Iris pigment epithelial cell (primary cell): Measurements from ENCODE around the gene VENTX.

Experiments
- DNase-seq: peaks from one replicate; pipeline ENCODE4 v3.0.0-alpha.2; 2011; ENCODE audit warnings: low read depth

Gene VENTX

DNA sequence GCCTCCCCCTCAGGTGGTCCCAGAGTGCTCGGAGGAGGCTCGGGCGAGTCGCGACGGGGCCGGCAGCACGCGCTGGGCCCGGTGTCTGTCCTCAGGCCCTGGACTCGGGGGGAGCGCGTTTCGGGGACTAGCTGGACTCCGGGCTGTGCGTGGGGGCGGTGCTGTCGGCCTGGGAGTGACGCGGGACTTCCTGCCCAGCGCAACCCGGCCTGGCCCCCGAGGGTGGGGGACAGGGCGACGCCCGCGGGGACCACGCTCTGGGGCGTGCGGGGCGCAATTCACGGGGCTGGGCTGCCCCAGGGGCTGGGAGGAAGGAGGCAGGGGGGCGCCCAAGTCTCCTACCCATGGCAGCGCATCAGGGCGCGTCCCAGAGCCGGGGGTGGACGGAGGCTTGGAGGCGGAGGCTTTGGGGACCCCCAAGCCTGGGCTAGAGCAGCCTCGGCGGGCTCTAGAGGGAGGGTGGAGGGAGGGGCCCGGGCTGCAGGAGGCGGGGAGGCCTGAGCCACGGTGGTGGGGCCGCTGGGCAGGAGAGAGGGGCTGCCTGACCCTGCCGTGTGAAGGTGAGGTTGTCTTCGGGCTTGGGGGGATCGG is 2.3 kb upstream of the VENTX start:
- DNase-seq: no peak

- no peak for DNase-seq
Measured at GRCh38 chr10:133235932-133236331, 1.7 kb upstream of the VENTX start.

- DNase-seq: no peak
Measured at GRCh38 chr10:133236401-133237240, 1.0 kb upstream of the VENTX start.

GRCh38 chr10:133237241-133237587 is 441 bp upstream of the VENTX start:
- DNase-seq: no peak

DNA sequence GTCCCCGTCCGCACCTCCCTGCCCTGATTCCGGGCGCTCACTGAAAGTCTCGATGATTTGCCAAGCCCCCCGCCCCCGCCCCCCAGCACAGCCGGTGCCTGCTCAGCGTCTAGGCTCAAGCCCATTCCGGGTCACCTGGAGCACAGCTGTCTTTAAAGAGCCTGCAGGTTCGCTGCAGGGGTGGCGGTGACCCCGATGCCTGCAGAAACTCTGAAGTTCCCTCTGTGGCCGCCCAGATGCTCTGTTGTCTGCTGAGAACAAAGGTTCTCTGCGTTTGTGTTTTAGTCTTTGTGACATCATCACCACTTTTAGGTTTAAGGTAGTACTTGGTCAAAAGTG is 780 bp downstream of the VENTX start:
- no peak for DNase-seq

DNA sequence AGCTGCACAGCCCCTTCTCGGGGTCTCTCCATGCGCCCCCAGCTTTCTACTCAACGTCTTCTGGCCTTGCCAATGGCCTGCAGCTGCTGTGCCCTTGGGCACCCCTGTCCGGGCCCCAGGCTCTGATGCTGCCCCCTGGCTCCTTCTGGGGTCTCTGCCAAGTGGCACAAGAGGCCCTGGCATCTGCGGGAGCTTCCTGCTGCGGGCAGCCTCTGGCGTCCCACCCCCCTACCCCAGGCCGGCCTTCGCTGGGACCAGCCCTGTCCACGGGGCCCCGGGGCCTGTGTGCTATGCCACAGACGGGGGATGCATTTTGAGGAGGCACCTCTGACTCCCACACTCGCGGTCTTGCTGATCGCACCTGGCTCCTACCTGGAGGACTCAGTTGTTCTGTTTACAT is 2.3 kb downstream of the VENTX start:
- DNase-seq: no peak

DNA sequence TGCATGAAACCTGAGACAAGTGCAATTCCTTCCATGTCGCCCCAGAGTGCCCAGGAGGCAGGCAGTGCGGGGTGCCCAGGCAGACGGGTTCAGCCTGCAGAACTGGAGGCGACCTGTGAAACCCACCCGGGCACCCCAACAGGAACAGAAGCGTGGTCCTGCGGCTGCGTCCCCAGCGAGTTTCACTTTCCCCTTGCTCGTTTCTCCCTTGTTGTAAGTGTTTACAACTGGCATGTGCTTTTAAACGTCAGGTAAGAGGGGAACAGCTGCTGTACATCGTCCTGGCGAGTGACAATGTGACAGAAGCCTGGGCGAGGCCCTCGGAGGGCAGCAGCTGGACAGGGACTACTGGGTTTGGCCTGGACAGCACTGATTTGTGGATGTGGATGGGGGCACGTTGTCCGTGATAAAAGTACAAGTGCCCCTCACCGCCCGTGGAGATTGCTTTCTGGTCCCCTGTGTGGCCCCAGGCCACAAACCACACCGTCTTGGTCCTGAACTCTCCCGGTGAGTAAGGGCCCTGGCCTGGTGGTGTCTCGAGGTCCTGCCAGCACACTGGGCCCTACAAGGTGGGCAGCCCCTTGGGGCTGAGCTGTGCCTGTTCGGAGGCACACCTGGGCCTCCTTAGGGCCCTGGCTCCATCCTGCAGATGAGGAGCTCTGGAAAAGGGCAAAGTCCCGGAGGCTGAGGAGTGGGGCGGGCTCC is 4.0 kb downstream of the VENTX start:
- DNase-seq: no peak

GRCh38 chr10:133242611-133243356 is 5.1 kb downstream of the VENTX start:
- peak; percentile 20 for DNase-seq

DNA sequence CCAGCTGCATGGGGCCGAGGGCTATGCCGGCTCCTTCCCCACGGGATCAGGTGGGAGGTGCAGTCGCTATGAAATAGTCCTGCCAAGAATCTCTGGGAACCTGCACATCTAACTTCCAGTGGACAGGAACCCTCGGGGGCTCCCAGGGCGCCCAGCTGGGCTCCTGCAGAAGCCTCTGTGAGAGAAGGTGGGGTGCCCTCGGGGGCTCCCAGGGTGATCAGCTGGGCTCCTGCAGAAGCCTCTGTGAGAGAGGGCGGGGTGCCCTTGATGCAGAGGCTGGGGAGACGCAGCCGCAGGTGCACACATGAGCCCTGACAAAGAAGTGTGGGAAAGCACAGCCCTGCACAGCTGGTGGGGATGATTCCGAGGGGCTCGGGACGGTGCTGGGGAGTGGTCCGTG is 5.9 kb downstream of the VENTX start:
- no peak for DNase-seq

- no peak for DNase-seq
Measured at GRCh38 chr10:133245439-133246235, 8.0 kb downstream of the VENTX start.

GRCh38 chr10:133246236-133246626 is 8.6 kb downstream of the VENTX start:
- DNase-seq: no peak

GRCh38 chr10:133247681-133248333 is 10.2 kb downstream of the VENTX start:
- DNase-seq: no peak

DNA sequence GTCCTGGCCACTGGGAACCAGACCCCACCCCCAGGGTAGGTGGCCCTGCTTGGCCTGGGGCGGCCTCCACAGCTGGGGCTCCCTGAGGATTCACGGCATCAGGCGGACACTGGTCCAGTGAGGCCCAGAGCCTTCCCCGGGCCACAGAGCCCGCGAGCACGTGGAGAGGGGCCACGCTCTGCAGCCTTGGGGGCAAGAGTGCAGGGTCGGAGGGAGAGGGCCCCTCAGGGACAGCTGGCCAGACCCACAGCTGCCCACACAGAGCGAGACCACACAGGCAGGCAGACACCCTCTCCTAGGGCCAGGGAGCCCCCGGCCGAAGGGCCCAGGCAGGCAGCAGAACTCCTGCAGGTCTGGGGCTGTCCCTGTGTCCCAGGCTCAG is 10.7 kb downstream of the VENTX start:
- DNase-seq: no peak

DNA sequence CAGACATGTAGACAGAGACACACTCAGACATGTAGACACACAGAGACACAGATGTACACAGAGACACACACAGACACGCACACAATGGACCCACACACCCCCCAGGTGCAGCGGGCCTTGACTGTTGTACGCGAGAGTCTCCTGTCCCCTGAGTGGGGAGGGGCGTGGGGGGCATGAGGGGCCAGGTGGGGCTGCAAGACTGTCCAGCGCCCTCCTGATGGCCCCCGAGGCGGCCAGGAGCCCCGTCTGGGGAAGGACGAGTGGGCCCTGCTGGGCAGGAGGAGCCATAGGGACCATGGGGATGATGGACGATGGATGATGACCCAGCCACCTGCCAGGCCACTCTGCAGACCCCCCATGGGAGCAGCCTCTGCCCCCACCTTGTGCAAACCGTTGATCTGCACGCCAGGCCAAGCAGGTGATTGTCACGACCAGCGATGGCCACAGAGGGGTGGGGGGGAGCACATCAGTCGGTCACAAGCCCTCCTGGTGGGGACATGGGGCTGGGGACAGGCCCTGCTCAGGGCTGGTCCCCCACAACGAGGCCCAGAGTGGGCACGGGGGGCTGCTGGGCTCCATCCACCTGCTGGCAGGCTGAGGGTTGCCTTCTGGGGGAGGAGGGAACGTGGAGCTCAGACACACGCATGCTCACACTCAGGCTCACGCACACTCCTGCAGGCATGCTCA is 11.6 kb downstream of the VENTX start:
- no peak for DNase-seq

GRCh38 chr10:133249975-133250754 is 12.5 kb downstream of the VENTX start:
- DNase-seq: no peak

- no peak for DNase-seq
Measured at GRCh38 chr10:133251388-133252222, 13.9 kb downstream of the VENTX start.

DNA sequence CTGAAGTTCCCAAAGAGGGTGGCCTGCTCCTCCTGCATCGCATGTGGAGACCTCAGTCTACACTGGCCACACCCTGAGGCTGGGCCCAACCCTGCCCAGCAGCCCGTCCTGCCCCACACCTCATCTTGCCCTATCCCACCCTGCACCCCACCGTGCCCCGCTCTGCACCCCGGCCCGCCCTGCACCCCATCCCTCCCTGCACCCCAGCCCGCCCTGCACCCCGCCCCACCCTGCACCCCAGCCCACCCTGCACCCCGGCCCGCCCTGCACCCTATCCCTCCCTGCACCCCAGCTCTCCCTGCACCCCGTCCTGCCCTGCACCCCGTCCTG is 14.5 kb downstream of the VENTX start:
- DNase-seq: no peak

DNA sequence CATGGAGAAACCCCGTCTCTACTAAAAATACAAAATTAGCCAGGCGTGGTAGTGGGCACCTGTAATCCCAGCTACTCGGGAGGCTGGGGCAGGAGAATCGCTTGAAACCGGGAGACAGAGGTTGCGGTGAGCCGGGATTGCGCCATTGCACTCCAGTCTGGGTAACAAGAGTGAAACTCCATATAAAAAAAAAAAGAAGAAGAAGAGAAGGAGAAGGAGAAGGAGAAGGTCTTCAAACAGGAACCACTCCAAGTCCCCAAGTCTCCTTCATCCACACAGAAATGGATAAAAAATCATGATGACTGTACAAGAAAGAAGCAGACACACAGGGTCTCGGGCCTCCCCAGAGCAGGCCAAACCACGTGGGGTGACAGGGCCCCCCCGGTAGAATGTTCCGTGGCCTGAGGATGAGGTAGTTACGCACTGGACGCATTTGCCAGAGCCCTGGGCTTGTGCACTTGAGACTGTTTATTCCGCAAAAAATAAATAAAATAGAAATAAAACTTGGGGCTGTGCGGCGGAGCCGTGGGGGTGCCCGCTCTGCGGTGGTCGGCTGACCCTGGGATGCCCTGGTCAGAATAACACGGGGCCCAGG is 15.8 kb downstream of the VENTX start:
- no peak for DNase-seq
